ENCODE data around the gene ANKS1A. TPM values are rescaled to one million over a fixed set of nuclear protein-coding genes. Genes with fewer than 3 reads are reported as not detected.

Gene ANKS1A
- total RNA-seq, 2 experiments from 2014 or later: 7.2 to 7.7 TPM

- H3K27me3 Mint-ChIP-seq: no peaks in the 10 kb centered on the region
- intact Hi-C loops (cut with micrococcal nuclease): no loop called here
- POLR2A ChIA-PET: no interaction called here
- H3K4me3 Mint-ChIP-seq: no peak overlapping the region
- H3K36me3 Mint-ChIP-seq: peaks cover 5% of the 10 kb centered on the region
- no peaks in the 10 kb centered on the region for H3K4me1 Mint-ChIP-seq (ENCODE audit: low read depth)
- H3K9me3 Mint-ChIP-seq: no peaks in the 10 kb centered on the region
- no peak for DNase-seq
- H3K27ac Mint-ChIP-seq: no peak overlapping the region
- CTCF ChIA-PET: interaction anchor here (1.3 kb wide), 1 partner anchor 184 kb away, joined by 3 read pairs; no protein-coding TSS in a partner anchor
These were observed 130.8 kb downstream of the ANKS1A start for GRCh38 chr6:35019831-35020230.

DNA sequence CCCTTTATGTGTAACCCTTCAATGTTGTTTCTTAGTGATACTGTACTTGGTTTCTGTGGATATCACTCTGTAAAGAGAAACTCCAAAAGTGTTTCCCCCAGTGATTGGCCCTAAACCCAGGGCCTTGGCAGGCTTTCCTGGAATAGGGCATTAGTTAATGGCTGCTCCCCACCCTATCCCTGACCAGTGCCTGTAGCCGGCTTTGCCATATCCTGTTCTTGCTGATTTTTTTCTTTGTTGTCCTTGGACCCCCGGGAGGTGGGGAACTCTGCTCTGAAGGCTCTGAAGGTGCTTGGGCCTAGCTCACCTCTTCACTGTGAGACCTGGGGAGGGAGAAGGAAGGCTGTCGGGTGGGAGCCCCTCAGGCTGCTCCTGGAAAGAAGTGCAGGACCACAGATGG lies 131.9 kb downstream of the ANKS1A start:
- H3K27ac Mint-ChIP-seq: no peak overlapping the region
- H3K4me3 Mint-ChIP-seq: no peak overlapping the region
- intact Hi-C loops (cut with micrococcal nuclease): no loop called here
- DNase-seq: no peak
- H3K9me3 Mint-ChIP-seq: no peaks in the 10 kb centered on the region
- H3K4me1 Mint-ChIP-seq (ENCODE audit: low read depth): no peaks in the 10 kb centered on the region
- H3K36me3 Mint-ChIP-seq: peaks cover 5% of the 10 kb centered on the region
- ChIA-PET CTCF (no interaction called here), POLR2A (no interaction called here)
- H3K27me3 Mint-ChIP-seq: no peaks in the 10 kb centered on the region

GRCh38 chr6:35023091-35024000 lies 134.3 kb downstream of the ANKS1A start:
- Mint-ChIP-seq H3K4me3 (no peak overlapping the region), H3K27ac (no peak overlapping the region), H3K4me1 (ENCODE audit: low read depth) (no peaks in the 10 kb centered on the region), H3K27me3 (no peaks in the 10 kb centered on the region), H3K36me3 (peaks cover 4% of the 10 kb centered on the region), H3K9me3 (no peaks in the 10 kb centered on the region)
- ChIA-PET POLR2A (no interaction called here), CTCF (interaction anchor here (1.1 kb wide), 1 partner anchor 36 kb away, joined by 3 read pairs; no protein-coding TSS in a partner anchor)
- intact Hi-C loops (cut with micrococcal nuclease): no loop called here
- no peak for DNase-seq

GRCh38 chr6:35024551-35025054 lies 135.5 kb downstream of the ANKS1A start:
- CTCF ChIA-PET: no interaction called here
- Mint-ChIP-seq H3K36me3 (peaks cover 2% of the 10 kb centered on the region), H3K27ac (no peak overlapping the region), H3K4me3 (no peak overlapping the region), H3K9me3 (no peaks in the 10 kb centered on the region), H3K4me1 (ENCODE audit: low read depth) (no peaks in the 10 kb centered on the region), H3K27me3 (no peaks in the 10 kb centered on the region)
- POLR2A ChIA-PET: no interaction called here
- intact Hi-C loops (cut with micrococcal nuclease): no loop called here
- DNase-seq: no peak

DNA sequence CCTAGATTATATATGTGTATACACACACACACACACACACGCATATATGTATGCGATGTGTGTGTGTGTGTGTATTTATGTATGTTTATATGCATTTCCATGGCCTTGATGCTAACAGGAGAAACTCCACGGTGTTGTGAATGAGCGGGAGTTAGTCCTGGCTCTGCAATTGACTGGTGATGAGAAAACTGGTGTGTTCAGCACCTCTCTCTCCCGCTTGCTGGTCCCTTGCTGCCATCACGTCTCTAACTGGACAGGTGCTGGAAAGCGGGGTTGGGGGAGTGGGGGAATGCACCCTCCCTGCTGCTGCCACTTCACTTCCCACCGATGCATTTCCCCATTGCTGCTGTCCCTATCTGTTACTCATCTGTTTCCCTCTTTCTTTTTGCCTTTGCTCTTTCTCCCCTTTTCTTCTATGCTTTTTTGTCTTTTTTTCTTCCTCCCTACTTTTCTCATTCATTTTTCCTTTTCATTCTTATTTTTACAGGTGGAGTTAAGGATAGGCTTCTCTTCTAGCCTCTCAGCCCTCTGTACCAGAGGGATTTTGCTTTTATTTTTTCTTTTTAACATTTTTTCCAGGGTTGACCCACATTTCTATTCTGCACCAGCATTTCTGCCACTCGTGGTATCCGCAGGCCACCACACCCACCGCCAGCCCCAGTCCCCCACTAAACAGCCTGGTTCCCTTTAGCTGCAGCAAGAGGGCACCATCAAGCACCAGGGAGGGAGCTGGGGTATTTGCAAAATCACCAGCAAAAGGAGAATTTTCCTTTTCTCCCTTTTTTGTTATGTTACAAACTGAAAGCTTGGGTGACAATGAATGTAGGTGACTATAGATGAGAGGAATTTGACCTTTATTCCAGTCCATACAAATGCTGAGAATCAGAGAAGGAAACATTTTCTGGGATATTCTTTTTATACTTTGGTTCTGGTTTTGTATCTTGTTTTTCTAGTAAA lies 136.5 kb downstream of the ANKS1A start:
- DNase-seq: no peak
- Mint-ChIP-seq H3K36me3 (peaks cover 2% of the 10 kb centered on the region), H3K9me3 (no peaks in the 10 kb centered on the region), H3K4me1 (ENCODE audit: low read depth) (no peaks in the 10 kb centered on the region), H3K4me3 (no peak overlapping the region), H3K27me3 (no peaks in the 10 kb centered on the region), H3K27ac (no peak overlapping the region)
- CTCF ChIA-PET: interaction anchor here (0.6 kb wide), 1 partner anchor 12 kb away, joined by 3 read pairs; no protein-coding TSS in a partner anchor
- intact Hi-C loops (cut with micrococcal nuclease): no loop called here
- POLR2A ChIA-PET: no interaction called here

DNA sequence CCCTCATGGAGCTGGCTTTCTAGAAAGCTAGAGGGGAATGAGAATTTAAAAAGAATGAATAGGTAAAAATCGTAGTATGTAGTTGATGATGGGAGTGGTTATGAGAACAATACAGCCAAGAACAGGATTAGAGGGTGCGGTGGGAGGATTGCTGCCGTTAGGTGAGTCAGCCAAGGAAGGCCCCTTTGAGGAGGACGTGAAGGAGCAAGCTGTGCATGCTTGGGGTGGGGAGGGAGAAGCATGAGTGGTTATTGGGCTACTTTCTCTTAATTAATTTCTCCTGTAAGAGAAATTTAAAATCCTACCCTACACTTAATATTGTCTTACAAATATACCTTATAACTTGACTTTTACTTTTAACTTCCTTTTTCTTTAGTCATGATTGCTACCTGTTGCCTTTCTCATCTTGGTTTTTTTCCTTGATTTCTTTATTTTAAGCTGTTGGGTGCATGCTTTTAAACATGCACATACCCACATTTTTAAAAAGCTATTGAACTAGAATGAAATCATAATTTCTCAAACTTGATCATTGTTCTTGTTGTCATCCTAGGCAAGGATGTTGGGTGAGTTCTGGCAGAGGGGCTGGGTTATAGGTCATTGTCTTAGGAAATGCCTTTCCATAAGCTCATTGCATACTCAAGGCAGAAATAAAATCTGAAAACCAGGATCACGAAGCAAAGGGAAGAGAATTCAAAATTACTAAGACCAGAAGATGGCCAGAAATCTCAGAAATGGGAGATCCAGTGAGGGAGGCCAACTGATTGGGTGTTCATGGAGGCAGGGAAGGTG lies 137.6 kb downstream of the ANKS1A start:
- POLR2A ChIA-PET: no interaction called here
- Mint-ChIP-seq H3K4me1 (ENCODE audit: low read depth) (no peaks in the 10 kb centered on the region), H3K9me3 (no peaks in the 10 kb centered on the region), H3K27ac (no peak overlapping the region), H3K27me3 (no peaks in the 10 kb centered on the region), H3K36me3 (peaks cover 2% of the 10 kb centered on the region), H3K4me3 (no peak overlapping the region)
- CTCF ChIA-PET: interaction anchor here (0.6 kb wide), 1 partner anchor 11 kb away, joined by 3 read pairs; no protein-coding TSS in a partner anchor
- DNase-seq: no peak
- intact Hi-C loops (cut with micrococcal nuclease): no loop called here

- intact Hi-C loops (cut with micrococcal nuclease): no loop called here
- peaks cover 2% of the 10 kb centered on the region for H3K36me3 Mint-ChIP-seq
- H3K4me1 Mint-ChIP-seq (ENCODE audit: low read depth): no peaks in the 10 kb centered on the region
- POLR2A ChIA-PET: no interaction called here
- H3K27ac Mint-ChIP-seq: no peak overlapping the region
- no peak overlapping the region for H3K4me3 Mint-ChIP-seq
- DNase-seq: no peak
- CTCF ChIA-PET: no interaction called here
- H3K9me3 Mint-ChIP-seq: no peaks in the 10 kb centered on the region
- no peaks in the 10 kb centered on the region for H3K27me3 Mint-ChIP-seq
These were observed 138.8 kb downstream of the ANKS1A start for GRCh38 chr6:35027807-35028206.

DNA sequence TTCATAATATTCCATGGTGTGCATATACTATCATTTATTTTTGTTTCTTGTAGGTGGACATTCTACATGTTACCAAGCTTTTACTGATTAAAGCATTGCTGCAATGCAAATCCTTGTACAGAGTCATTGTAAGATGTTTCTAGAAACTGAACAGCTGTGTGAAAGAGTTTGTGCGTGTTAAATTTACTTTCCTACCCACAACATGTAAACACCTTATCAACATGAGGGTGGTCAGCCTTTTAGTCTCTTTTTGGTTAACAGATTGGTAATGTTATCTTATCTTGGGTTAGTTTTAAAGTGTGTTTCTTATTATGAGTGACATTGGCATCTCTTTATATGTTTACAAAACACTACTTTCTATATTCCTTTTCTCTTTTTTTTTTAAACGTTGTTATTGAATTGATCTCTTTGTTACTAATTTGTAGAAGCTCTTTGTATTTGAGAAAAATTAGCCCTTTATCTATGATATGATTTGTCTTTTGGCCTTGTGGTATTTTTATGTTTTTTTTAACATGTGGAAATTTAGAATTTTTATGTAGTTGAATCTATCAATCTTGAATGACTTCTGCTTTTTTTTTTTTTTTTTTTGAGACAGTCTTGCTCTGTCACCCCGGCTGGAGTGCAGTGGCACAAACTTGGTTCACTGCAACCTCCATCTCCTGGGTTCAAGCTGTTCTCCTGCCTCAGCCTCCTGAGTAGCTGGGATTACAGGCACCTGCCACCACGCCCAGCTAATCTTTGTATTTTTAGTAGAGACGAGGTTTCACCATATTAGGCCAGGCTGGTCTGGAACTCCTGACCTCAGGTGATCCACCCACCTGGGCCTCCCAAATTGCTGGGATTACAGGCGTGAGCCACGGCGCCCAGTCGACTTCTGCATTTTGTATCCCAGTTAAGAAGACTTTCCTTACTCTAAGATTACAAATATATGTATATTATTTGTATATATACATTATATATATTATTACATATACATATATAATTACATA lies 140.0 kb downstream of the ANKS1A start:
- intact Hi-C loops (cut with micrococcal nuclease): no loop called here
- DNase-seq: no peak
- ChIA-PET POLR2A (no interaction called here), CTCF (interaction anchor here (0.6 to 1.1 kb wide), 3 partner anchors 122 to 420 kb away, joined by 3 to 4 read pairs (median 3); no protein-coding TSS in a partner anchor)
- no peaks in the 10 kb centered on the region for H3K9me3 Mint-ChIP-seq
- H3K36me3 Mint-ChIP-seq: peaks cover 2% of the 10 kb centered on the region
- no peak overlapping the region for H3K4me3 Mint-ChIP-seq
- H3K27me3 Mint-ChIP-seq: no peaks in the 10 kb centered on the region
- no peak overlapping the region for H3K27ac Mint-ChIP-seq
- no peaks in the 10 kb centered on the region for H3K4me1 Mint-ChIP-seq (ENCODE audit: low read depth)

DNA sequence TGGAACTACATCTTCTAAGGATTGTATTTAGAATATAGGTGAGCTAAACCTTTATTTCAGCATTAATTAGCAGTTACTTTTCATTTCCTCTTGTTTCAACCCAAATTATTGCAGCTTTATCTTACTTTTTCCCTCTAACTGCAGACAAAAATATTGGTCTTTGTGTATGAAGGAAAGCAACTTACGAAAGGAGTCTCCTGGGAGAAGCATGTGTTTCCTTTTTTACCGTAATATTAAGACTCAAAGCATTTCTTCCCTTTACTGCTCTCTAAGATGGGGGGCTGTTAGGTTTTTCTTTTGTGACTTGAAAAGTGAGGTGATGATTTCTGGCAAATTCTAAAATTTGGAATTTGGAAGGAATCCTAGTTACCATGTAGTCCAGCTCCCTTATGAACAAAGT lies 141.0 kb downstream of the ANKS1A start:
- H3K27ac Mint-ChIP-seq: no peak overlapping the region
- no peaks in the 10 kb centered on the region for H3K4me1 Mint-ChIP-seq (ENCODE audit: low read depth)
- POLR2A ChIA-PET: no interaction called here
- H3K9me3 Mint-ChIP-seq: no peaks in the 10 kb centered on the region
- no peak overlapping the region for H3K4me3 Mint-ChIP-seq
- CTCF ChIA-PET: interaction anchor here (1.0 kb wide), 1 partner anchor 110 kb away, joined by 4 read pairs; no protein-coding TSS in a partner anchor
- peaks cover 3% of the 10 kb centered on the region for H3K36me3 Mint-ChIP-seq
- no peak for DNase-seq
- H3K27me3 Mint-ChIP-seq: no peaks in the 10 kb centered on the region
- intact Hi-C loops (cut with micrococcal nuclease): no loop called here

GRCh38 chr6:35031611-35032529 lies 142.8 kb downstream of the ANKS1A start:
- intact Hi-C loops (cut with micrococcal nuclease): no loop called here
- Mint-ChIP-seq H3K27ac (no peak overlapping the region), H3K36me3 (peaks cover 2% of the 10 kb centered on the region), H3K27me3 (no peaks in the 10 kb centered on the region), H3K4me3 (no peak overlapping the region), H3K9me3 (no peaks in the 10 kb centered on the region), H3K4me1 (ENCODE audit: low read depth) (no peaks in the 10 kb centered on the region)
- CTCF ChIA-PET: no interaction called here
- POLR2A ChIA-PET: no interaction called here
- no peak for DNase-seq

Data from activated CD4-positive, alpha-beta memory T cell treated with anti-CD3 and anti-CD28 coated beads for 36 hours (primary cell).